Measurements from ENCODE around the gene TNRC6A. TPM values are rescaled to one million over a fixed set of nuclear protein-coding genes. Genes with fewer than 3 reads are reported as not detected.

Gene TNRC6A
- total RNA-seq, 1 donor from 2014 or later = 68.5 TPM

DNA sequence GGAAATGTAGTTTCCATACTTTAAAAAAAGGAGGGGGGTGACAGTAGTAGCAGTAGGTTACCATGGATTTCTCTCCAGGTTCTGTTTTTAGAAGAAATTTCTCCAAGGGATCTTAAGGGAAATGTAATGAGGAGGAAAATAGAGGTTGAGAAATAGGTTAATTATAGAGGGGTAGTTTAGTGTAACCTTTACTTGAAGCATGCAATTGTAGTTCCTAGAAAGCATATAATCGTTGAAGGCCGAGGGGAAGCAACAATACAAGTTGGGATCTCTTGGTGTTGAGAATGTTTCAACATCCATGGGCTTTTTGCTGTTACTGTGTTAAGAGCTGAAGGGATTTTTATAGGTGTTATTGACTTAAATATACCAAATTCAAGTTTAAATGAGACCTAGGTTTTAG is 25.1 kb downstream of the TNRC6A start:
- Mint-ChIP-seq H3K4me1 (peaks cover 45% of the 10 kb centered on the region), H3K36me3 (ENCODE audit: low read depth) (peaks cover 24% of the 10 kb centered on the region), H3K27me3 (no peaks in the 10 kb centered on the region), H3K9me3 (no peaks in the 10 kb centered on the region), H3K27ac (no peak overlapping the region), H3K4me3 (no peak overlapping the region)
- intact Hi-C loops (cut with micrococcal nuclease) = no loop called here
- DNase-seq (no peak), ATAC-seq (ENCODE audit: low read depth) (no peak)
- TF ChIP-seq, protein P1, sequence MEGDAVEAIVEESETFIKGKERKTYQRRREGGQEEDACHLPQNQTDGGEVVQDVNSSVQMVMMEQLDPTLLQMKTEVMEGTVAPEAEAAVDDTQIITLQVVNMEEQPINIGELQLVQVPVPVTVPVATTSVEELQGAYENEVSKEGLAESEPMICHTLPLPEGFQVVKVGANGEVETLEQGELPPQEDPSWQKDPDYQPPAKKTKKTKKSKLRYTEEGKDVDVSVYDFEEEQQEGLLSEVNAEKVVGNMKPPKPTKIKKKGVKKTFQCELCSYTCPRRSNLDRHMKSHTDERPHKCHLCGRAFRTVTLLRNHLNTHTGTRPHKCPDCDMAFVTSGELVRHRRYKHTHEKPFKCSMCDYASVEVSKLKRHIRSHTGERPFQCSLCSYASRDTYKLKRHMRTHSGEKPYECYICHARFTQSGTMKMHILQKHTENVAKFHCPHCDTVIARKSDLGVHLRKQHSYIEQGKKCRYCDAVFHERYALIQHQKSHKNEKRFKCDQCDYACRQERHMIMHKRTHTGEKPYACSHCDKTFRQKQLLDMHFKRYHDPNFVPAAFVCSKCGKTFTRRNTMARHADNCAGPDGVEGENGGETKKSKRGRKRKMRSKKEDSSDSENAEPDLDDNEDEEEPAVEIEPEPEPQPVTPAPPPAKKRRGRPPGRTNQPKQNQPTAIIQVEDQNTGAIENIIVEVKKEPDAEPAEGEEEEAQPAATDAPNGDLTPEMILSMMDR (IDR thresholded peaks at IDR 0.05) = no peak
- ChIA-PET POLR2A (no interaction called here), CTCF (no interaction called here)

DNA sequence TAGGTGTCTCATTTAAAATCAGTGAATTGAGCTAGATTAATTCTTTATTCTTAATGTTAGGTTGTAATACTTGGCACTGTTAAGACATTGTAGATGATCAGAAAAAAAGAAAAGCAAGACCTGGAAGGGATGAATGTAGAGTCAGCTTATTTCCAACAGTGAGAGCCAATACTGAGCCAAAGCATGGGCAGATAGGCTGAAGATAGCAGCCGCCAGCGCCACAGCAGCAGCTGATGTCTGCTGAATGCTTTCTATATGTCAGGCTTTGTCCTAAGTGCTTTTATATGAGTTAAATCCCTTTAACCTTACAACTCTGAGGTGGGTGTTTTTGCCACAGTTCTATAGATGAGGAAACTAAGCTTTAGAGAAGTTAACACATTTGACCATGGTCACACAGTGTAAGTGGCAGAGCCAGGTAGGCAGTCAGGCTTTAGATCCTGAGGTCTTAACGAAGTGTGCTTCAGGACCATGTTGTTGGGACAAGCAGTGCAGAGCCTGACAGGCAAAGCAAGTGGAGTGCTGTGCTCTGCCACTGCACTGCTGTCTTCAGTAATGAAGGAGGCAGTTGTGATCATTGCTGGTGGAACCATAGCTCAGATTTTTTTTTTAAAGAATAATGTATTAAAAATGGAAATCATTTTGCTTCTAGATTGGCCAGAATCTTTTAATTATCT is 25.9 kb downstream of the TNRC6A start:
- ChIA-PET CTCF (no interaction called here), POLR2A (no interaction called here)
- no peak overlapping the region for H3K4me3 Mint-ChIP-seq
- H3K27ac Mint-ChIP-seq = no peak overlapping the region
- intact Hi-C loops (cut with micrococcal nuclease) = no loop called here
- H3K36me3 Mint-ChIP-seq (ENCODE audit: low read depth) = peaks cover 23% of the 10 kb centered on the region
- TF ChIP-seq, protein P1 (IDR thresholded peaks at IDR 0.05) = no peak
- no peaks in the 10 kb centered on the region for H3K9me3 Mint-ChIP-seq
- DNase-seq (no peak), ATAC-seq (ENCODE audit: low read depth) (no peak)
- peaks cover 40% of the 10 kb centered on the region for H3K4me1 Mint-ChIP-seq
- H3K27me3 Mint-ChIP-seq = no peaks in the 10 kb centered on the region

DNA sequence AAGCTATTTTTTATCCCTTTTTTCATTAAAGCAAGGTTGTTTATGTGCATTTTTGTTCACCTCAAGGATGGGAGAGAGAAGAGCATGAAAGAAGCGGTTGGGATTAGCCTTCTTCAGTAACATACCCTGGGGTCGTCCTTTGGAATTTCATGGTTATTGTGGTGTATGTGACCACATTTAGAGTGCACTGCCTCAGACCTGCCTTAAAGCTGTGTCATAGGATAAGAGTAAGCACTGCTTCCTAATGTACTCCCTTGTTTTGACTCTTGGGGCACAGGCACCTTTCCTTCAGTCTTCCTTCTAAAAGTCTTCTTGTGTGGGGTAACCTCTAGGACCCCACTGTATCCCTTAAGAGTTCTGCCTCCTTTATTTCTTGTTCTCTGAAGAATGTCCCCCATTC is 28.9 kb downstream of the TNRC6A start:
- ChIA-PET CTCF (no interaction called here), POLR2A (no interaction called here)

DNA sequence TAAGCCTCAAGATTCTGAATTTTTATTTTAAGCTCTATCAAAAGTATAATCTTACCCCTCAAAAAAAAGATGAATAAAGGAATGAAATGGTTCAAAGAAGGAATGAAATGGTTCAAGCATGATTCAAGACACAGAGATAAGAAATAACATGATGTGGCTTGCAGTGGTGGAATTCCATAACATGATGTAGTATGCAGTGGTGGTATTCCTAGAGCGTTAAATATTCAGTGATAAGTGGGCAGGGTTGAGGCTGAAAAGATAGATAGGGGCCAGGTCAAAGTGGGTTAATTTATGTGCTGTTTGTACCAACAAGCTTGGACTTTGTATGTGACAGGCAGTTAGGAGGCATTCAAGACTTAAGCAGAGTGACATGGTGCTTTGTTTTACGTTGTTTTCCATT is 29.6 kb downstream of the TNRC6A start:
- POLR2A ChIA-PET = no interaction called here
- H3K4me3 Mint-ChIP-seq = no peak overlapping the region
- no peak for DNase-seq
- no peaks in the 10 kb centered on the region for H3K9me3 Mint-ChIP-seq
- H3K4me1 Mint-ChIP-seq = peaks cover 17% of the 10 kb centered on the region
- CTCF ChIA-PET = no interaction called here
- no peak overlapping the region for H3K27ac Mint-ChIP-seq
- peaks cover 39% of the 10 kb centered on the region for H3K36me3 Mint-ChIP-seq (ENCODE audit: low read depth)
- intact Hi-C loops (cut with micrococcal nuclease) = loop anchor here (2.0 kb wide), 1 partner anchor 14 kb away; no protein-coding TSS in a partner anchor
- ATAC-seq (ENCODE audit: low read depth) = no peak
- H3K27me3 Mint-ChIP-seq = no peaks in the 10 kb centered on the region
- TF ChIP-seq, protein P1 (IDR thresholded peaks at IDR 0.05) = no peak

More for the DNA sequence above, 28.9 kb downstream of the TNRC6A start:
- Mint-ChIP-seq H3K9me3 (no peaks in the 10 kb centered on the region), H3K4me1 (peaks cover 21% of the 10 kb centered on the region), H3K36me3 (ENCODE audit: low read depth) (peaks cover 32% of the 10 kb centered on the region), H3K27ac (no peak overlapping the region), H3K27me3 (no peaks in the 10 kb centered on the region), H3K4me3 (no peak overlapping the region)
- no peak for ATAC-seq (ENCODE audit: low read depth)
- intact Hi-C loops (cut with micrococcal nuclease) = loop anchor here (2.0 kb wide), 1 partner anchor 14 kb away; no protein-coding TSS in a partner anchor
- no peak for DNase-seq
- TF ChIP-seq, protein P1 (IDR thresholded peaks at IDR 0.05) = no peak

DNA sequence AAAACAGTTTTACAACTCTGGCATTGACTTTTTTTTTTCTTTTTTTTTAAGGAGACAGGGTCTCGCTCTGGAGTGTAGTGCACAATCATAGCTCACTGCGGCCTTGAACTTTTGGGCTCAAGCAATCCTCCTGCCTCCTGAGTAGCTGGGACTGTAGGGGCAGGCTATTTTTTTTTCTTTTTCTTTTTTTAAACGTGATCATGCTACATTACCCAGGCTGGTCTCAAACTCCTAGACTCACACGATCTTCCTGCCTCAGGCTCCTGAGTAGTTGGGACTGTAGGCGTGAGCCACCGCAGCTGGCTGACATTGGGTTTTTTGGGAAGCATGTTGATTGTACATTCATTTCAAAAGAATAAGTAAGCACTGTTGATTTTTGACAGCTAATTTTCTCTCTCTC is 32.1 kb downstream of the TNRC6A start:
- POLR2A ChIA-PET = no interaction called here
- Mint-ChIP-seq H3K4me1 (peaks cover 5% of the 10 kb centered on the region), H3K27ac (no peak overlapping the region), H3K4me3 (no peak overlapping the region), H3K36me3 (ENCODE audit: low read depth) (peaks cover 44% of the 10 kb centered on the region), H3K27me3 (no peaks in the 10 kb centered on the region), H3K9me3 (no peaks in the 10 kb centered on the region)
- TF ChIP-seq, protein P1 (IDR thresholded peaks at IDR 0.05) = no peak
- CTCF ChIA-PET = no interaction called here
- no peak for ATAC-seq (ENCODE audit: low read depth)
- DNase-seq = no peak
- intact Hi-C loops (cut with micrococcal nuclease) = no loop called here
